ENCODE measurements around the gene CALHM5. TPM values are rescaled to one million over a fixed set of nuclear protein-coding genes. Genes with fewer than 3 reads are reported as not detected.
A peak's percentile ranks its signal among the peaks of the same experiment; 100 is the strongest.

The CALHM5 gene
- total RNA-seq, 1 donor from 2014 or later = 7.2 TPM

GRCh38 chr6:116528133-116528532, 16.7 kb downstream of the CALHM5 start:
- H3K4me1 Mint-ChIP-seq (ENCODE audit: unreplicated experiment) = peaks cover 30% of the 10 kb centered on the region
- H3K4me3 Mint-ChIP-seq (ENCODE audit: unreplicated experiment) = no peak overlapping the region
- H3K9me3 Mint-ChIP-seq (ENCODE audit: unreplicated experiment) = no peaks in the 10 kb centered on the region
- no peaks in the 10 kb centered on the region for H3K27me3 Mint-ChIP-seq (ENCODE audit: unreplicated experiment)
- H3K27ac Mint-ChIP-seq (ENCODE audit: unreplicated experiment) = no peak overlapping the region
- no peaks in the 10 kb centered on the region for H3K36me3 Mint-ChIP-seq (ENCODE audit: low read depth, unreplicated experiment)
- TF ChIP-seq CTCF (IDR thresholded peaks at IDR 0.05; ENCODE audit: unreplicated experiment) = no peak
- DNase-seq (ENCODE audit: low spot score) = no peak

- no peak for TF ChIP-seq CTCF (IDR thresholded peaks at IDR 0.05; ENCODE audit: unreplicated experiment)
- H3K4me1 Mint-ChIP-seq (ENCODE audit: unreplicated experiment) = peaks cover 36% of the 10 kb centered on the region
- no peak overlapping the region for H3K4me3 Mint-ChIP-seq (ENCODE audit: unreplicated experiment)
- H3K9me3 Mint-ChIP-seq (ENCODE audit: unreplicated experiment) = no peaks in the 10 kb centered on the region
- peak overlapping the region; percentile 39 for H3K27ac Mint-ChIP-seq (ENCODE audit: unreplicated experiment)
- H3K27me3 Mint-ChIP-seq (ENCODE audit: unreplicated experiment) = peaks cover 1% of the 10 kb centered on the region
- DNase-seq (ENCODE audit: low spot score) = no peak
- H3K36me3 Mint-ChIP-seq (ENCODE audit: low read depth, unreplicated experiment) = no peaks in the 10 kb centered on the region
These were observed 17.3 kb downstream of the CALHM5 start for GRCh38 chr6:116528780-116529179.

- peaks cover 3% of the 10 kb centered on the region for H3K27me3 Mint-ChIP-seq (ENCODE audit: unreplicated experiment)
- peaks cover 40% of the 10 kb centered on the region for H3K4me1 Mint-ChIP-seq (ENCODE audit: unreplicated experiment)
- no peak overlapping the region for H3K27ac Mint-ChIP-seq (ENCODE audit: unreplicated experiment)
- no peak for DNase-seq (ENCODE audit: low spot score)
- no peak for TF ChIP-seq CTCF (IDR thresholded peaks at IDR 0.05; ENCODE audit: unreplicated experiment)
- no peaks in the 10 kb centered on the region for H3K36me3 Mint-ChIP-seq (ENCODE audit: low read depth, unreplicated experiment)
- H3K4me3 Mint-ChIP-seq (ENCODE audit: unreplicated experiment) = no peak overlapping the region
- H3K9me3 Mint-ChIP-seq (ENCODE audit: unreplicated experiment) = no peaks in the 10 kb centered on the region
These were observed 18.2 kb downstream of the CALHM5 start for GRCh38 chr6:116529466-116530290.

- no peak overlapping the region for H3K4me3 Mint-ChIP-seq (ENCODE audit: unreplicated experiment)
- DNase-seq (ENCODE audit: low spot score) = no peak
- no peaks in the 10 kb centered on the region for H3K36me3 Mint-ChIP-seq (ENCODE audit: low read depth, unreplicated experiment)
- no peaks in the 10 kb centered on the region for H3K9me3 Mint-ChIP-seq (ENCODE audit: unreplicated experiment)
- H3K4me1 Mint-ChIP-seq (ENCODE audit: unreplicated experiment) = peaks cover 39% of the 10 kb centered on the region
- no peak overlapping the region for H3K27ac Mint-ChIP-seq (ENCODE audit: unreplicated experiment)
- TF ChIP-seq CTCF (IDR thresholded peaks at IDR 0.05; ENCODE audit: unreplicated experiment) = no peak
- H3K27me3 Mint-ChIP-seq (ENCODE audit: unreplicated experiment) = peaks cover 3% of the 10 kb centered on the region
These were observed 19.0 kb downstream of the CALHM5 start for GRCh38 chr6:116530436-116530835.

Measured in endothelial cell (in vitro differentiated cells).